DMS79 (cell line): ENCODE results near the gene ABLIM2.

ENCODE experiments used
- DNase-seq: peaks from one replicate; lab custom pipeline; 2025; lab: John Stamatoyannopoulos, UW

The ABLIM2 gene

GRCh38 chr4:8083086-8083825 lies 75.4 kb downstream of the ABLIM2 start:
- no peak for DNase-seq

GRCh38 chr4:8082517-8083055 lies 76.0 kb downstream of the ABLIM2 start:
- DNase-seq, result no peak

- no peak for DNase-seq
Observed at GRCh38 chr4:8081621-8082516, 76.7 kb downstream of the ABLIM2 start.

- DNase-seq, result no peak
Observed at GRCh38 chr4:8081171-8081570, 77.4 kb downstream of the ABLIM2 start.

GRCh38 chr4:8080754-8081065 lies 77.9 kb downstream of the ABLIM2 start:
- DNase-seq, result no peak

GRCh38 chr4:8079916-8080753 lies 78.5 kb downstream of the ABLIM2 start:
- DNase-seq, result no peak

- DNase-seq, result no peak
Observed at GRCh38 chr4:8079031-8079885, 79.4 kb downstream of the ABLIM2 start.

- no peak for DNase-seq
Observed at GRCh38 chr4:8078610-8079015, 80.0 kb downstream of the ABLIM2 start.

GRCh38 chr4:8078109-8078494 lies 80.5 kb downstream of the ABLIM2 start:
- DNase-seq, result no peak

- DNase-seq, result no peak
Observed at GRCh38 chr4:8077181-8078108, 81.2 kb downstream of the ABLIM2 start.

GRCh38 chr4:8076023-8076422 lies 82.6 kb downstream of the ABLIM2 start:
- no peak for DNase-seq

GRCh38 chr4:8073206-8073863 lies 85.3 kb downstream of the ABLIM2 start:
- no peak for DNase-seq

- no peak for DNase-seq
Observed at GRCh38 chr4:8072235-8072968, 86.2 kb downstream of the ABLIM2 start.

GRCh38 chr4:8071766-8072165 lies 86.8 kb downstream of the ABLIM2 start:
- DNase-seq, result no peak

- no peak for DNase-seq
Observed at GRCh38 chr4:8070736-8071718, 87.6 kb downstream of the ABLIM2 start.

- DNase-seq, result no peak
Observed at GRCh38 chr4:8069102-8069752, 89.4 kb downstream of the ABLIM2 start.
